ENCODE results near the gene USH2A.
A peak's percentile ranks its signal among the peaks of the same experiment; 100 is the strongest.

Gene USH2A

GRCh38 chr1:215830226-215830810 lies 592.9 kb downstream of the USH2A start:
- ChIA-PET POLR2A (no interaction called here), CTCF (interaction anchor here (0.5 kb wide), 1 partner anchor 29 kb away, joined by 3 read pairs; no protein-coding TSS in a partner anchor)
- no peak for TF ChIP-seq ARNT (IDR thresholded peaks at IDR 0.05)
- no peak for TF ChIP-seq CTBP1 (IDR thresholded peaks at IDR 0.05; ENCODE audit: borderline replicate concordance)
- TF ChIP-seq FOXK2 (IDR thresholded peaks at IDR 0.05), result no peak
- no peak for TF ChIP-seq SP1 (IDR thresholded peaks at IDR 0.05)
- no peak for TF ChIP-seq ZNF384 (IDR thresholded peaks at IDR 0.05)
- no peak for TF ChIP-seq BHLHE40 (IDR thresholded peaks at IDR 0.05; ENCODE audit: borderline replicate concordance)
- no peak for TF ChIP-seq FOXA1 (IDR thresholded peaks at IDR 0.05)
- no peak for TF ChIP-seq NFRKB (IDR thresholded peaks at IDR 0.05)
- TF ChIP-seq PKNOX1 (IDR thresholded peaks at IDR 0.05), result no peak
- TF ChIP-seq SUZ12 (IDR thresholded peaks at IDR 0.05), result no peak
- TF ChIP-seq FOXM1 (IDR thresholded peaks at IDR 0.05; ENCODE audit: borderline replicate concordance), result no peak
- TF ChIP-seq LEF1 (IDR thresholded peaks at IDR 0.05; ENCODE audit: borderline replicate concordance), result no peak
- no peak for TF ChIP-seq TARDBP (IDR thresholded peaks at IDR 0.05)
- no peak for TF ChIP-seq L3MBTL2 (conservative IDR thresholded peaks at IDR 0.05)
- no peak for TF ChIP-seq HDGF (IDR thresholded peaks at IDR 0.05; ENCODE audit: borderline replicate concordance)
- no peak for TF ChIP-seq ELF4 (IDR thresholded peaks at IDR 0.05)
- no peak for DNase-seq (ENCODE audit: extremely low spot score)

DNA sequence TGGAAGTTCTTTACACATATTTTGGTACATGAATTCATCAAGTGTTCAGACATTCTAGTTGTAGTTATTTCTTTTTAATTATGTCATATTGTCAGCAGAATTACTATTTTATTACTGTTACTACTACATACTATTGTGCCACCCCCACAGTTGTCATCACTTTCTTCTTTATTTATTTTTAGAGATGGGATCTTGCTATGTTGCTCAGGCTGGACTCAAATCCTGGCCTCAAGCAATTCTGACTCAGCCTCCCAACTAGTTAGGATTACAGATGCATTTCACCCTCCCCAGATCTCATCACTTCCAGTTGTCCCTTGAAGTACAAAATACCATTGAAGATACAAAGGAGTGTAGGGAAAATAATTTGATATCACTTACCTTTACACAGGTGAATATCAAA lies 598.2 kb downstream of the USH2A start:
- no peak for DNase-seq (ENCODE audit: extremely low spot score)
- TF ChIP-seq ZNF384 (IDR thresholded peaks at IDR 0.05) (no peak), HDGF (IDR thresholded peaks at IDR 0.05; ENCODE audit: borderline replicate concordance) (no peak), L3MBTL2 (conservative IDR thresholded peaks at IDR 0.05) (no peak), FOXK2 (IDR thresholded peaks at IDR 0.05) (no peak), SP1 (IDR thresholded peaks at IDR 0.05) (no peak), ELF4 (IDR thresholded peaks at IDR 0.05) (no peak), FOXM1 (IDR thresholded peaks at IDR 0.05; ENCODE audit: borderline replicate concordance) (no peak), LEF1 (IDR thresholded peaks at IDR 0.05; ENCODE audit: borderline replicate concordance) (no peak), PKNOX1 (IDR thresholded peaks at IDR 0.05) (no peak), BHLHE40 (IDR thresholded peaks at IDR 0.05; ENCODE audit: borderline replicate concordance) (no peak), SUZ12 (IDR thresholded peaks at IDR 0.05) (no peak), CTBP1 (IDR thresholded peaks at IDR 0.05; ENCODE audit: borderline replicate concordance) (no peak), TARDBP (IDR thresholded peaks at IDR 0.05) (no peak), FOXA1 (IDR thresholded peaks at IDR 0.05) (no peak), NFRKB (IDR thresholded peaks at IDR 0.05) (no peak), ARNT (IDR thresholded peaks at IDR 0.05) (no peak)
- ChIA-PET POLR2A (no interaction called here), CTCF (no interaction called here)

DNA sequence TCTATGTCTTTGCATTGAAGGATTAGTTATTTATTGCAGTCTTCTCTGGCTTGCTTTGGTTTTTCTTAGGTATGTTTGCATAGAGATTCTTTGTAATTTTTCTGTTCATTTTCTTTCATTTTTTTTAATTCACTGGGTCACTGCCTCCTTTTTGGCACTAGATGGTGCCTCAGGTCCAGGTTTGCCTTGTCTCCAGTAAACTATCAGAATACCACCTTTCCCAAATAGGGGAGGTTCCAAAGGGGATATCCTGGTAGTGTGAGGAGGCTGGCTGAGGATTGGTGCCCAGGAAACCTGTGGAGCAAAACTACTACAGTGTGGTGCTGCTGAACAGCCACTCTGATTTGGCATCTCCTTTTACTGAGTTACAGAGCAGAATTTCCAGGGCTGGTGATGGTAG lies 599.0 kb downstream of the USH2A start:
- POLR2A ChIA-PET, result no interaction called here
- peak; percentile 25 for DNase-seq (ENCODE audit: extremely low spot score)
- CTCF ChIA-PET, result no interaction called here
- no peak for TF ChIP-seq FOXA1 (IDR thresholded peaks at IDR 0.05)
- no peak for TF ChIP-seq BHLHE40 (IDR thresholded peaks at IDR 0.05; ENCODE audit: borderline replicate concordance)
- no peak for TF ChIP-seq ZNF384 (IDR thresholded peaks at IDR 0.05)
- TF ChIP-seq HDGF (IDR thresholded peaks at IDR 0.05; ENCODE audit: borderline replicate concordance), result no peak
- TF ChIP-seq NFRKB (IDR thresholded peaks at IDR 0.05), result no peak
- no peak for TF ChIP-seq FOXM1 (IDR thresholded peaks at IDR 0.05; ENCODE audit: borderline replicate concordance)
- TF ChIP-seq ARNT (IDR thresholded peaks at IDR 0.05), result no peak
- TF ChIP-seq FOXK2 (IDR thresholded peaks at IDR 0.05), result no peak
- no peak for TF ChIP-seq SUZ12 (IDR thresholded peaks at IDR 0.05)
- no peak for TF ChIP-seq SP1 (IDR thresholded peaks at IDR 0.05)
- no peak for TF ChIP-seq LEF1 (IDR thresholded peaks at IDR 0.05; ENCODE audit: borderline replicate concordance)
- TF ChIP-seq ELF4 (IDR thresholded peaks at IDR 0.05), result no peak
- TF ChIP-seq PKNOX1 (IDR thresholded peaks at IDR 0.05), result no peak
- TF ChIP-seq CTBP1 (IDR thresholded peaks at IDR 0.05; ENCODE audit: borderline replicate concordance), result no peak
- TF ChIP-seq TARDBP (IDR thresholded peaks at IDR 0.05), result no peak

DNA sequence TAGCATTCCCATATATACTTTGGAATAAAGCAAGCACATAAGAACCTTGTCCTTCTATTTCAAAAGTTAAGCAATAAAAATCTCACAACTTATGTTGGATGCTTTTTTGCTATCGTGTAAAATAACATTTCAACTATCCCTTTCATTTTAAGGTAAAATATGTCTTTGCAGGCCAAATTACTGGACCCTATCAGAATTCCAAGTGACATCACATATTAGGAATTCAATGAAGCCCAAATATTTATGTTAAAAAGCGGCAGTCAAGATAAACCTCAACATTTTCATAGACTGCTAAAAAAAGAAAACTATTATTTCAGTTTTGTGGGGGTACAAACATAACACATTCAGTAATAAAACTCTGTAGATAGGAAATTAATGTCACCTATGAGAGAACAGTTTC lies 604.1 kb downstream of the USH2A start:
- ChIA-PET CTCF (no interaction called here), POLR2A (no interaction called here)
- TF ChIP-seq SUZ12 (IDR thresholded peaks at IDR 0.05) (no peak), NFRKB (IDR thresholded peaks at IDR 0.05) (no peak), PKNOX1 (IDR thresholded peaks at IDR 0.05) (no peak), ELF4 (IDR thresholded peaks at IDR 0.05) (no peak), SP1 (IDR thresholded peaks at IDR 0.05) (no peak), TARDBP (IDR thresholded peaks at IDR 0.05) (no peak), FOXK2 (IDR thresholded peaks at IDR 0.05) (no peak), FOXM1 (IDR thresholded peaks at IDR 0.05; ENCODE audit: borderline replicate concordance) (no peak)
- DNase-seq (ENCODE audit: extremely low spot score), result no peak

DNA sequence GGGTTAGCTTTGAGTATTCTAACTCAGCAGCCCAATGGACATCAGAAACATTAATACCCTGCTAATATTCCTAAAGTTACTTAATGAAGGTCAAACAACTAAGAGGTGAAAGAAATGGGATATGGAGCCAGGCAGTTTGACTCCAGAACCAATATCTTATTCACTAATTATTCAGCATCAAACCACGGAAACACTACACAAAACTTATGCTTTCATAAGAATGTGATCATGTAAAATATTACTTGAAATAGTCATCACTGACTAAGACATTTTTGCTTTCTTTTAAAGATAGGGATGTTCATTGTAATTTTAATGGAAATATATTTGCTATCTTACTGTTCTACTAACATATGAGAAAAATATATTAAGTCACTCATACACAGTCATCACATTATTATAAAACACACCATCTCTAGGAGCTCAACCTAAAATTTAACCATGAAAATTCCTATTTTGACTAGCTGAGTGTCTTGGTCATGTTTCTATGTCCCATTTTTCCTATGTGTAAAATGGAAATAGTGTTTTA lies 615.3 kb downstream of the USH2A start:
- TF ChIP-seq FOXK2 (IDR thresholded peaks at IDR 0.05) (no peak), NFRKB (IDR thresholded peaks at IDR 0.05) (no peak), LEF1 (IDR thresholded peaks at IDR 0.05; ENCODE audit: borderline replicate concordance) (no peak), FOXA1 (IDR thresholded peaks at IDR 0.05) (no peak), SUZ12 (IDR thresholded peaks at IDR 0.05) (no peak), TARDBP (IDR thresholded peaks at IDR 0.05) (no peak), FOXM1 (IDR thresholded peaks at IDR 0.05; ENCODE audit: borderline replicate concordance) (no peak), SP1 (IDR thresholded peaks at IDR 0.05) (no peak)
- ChIA-PET CTCF (no interaction called here), POLR2A (no interaction called here)
- no peak for DNase-seq (ENCODE audit: extremely low spot score)

Data from HEK293T (cell line).